Suprapubic skin (tissue), 4 donors: Measurements from ENCODE around the gene NRTN. TPM values are rescaled to one million over a fixed set of nuclear protein-coding genes. Genes with fewer than 3 reads are reported as not detected.
A peak's percentile ranks its signal among the peaks of the same experiment; 100 is the strongest.

Experiments used
- DNase-seq, 2 donors: peaks; one replicate each; pipeline ENCODE4 v3.0.0-alpha.2; 2019; ENCODE audit warnings: low spot score in 2 of 2
- H3K27ac ChIP-seq: fragments of 200-600 bp; sonication (generic); one replicate; pipeline ENCODE4 v1.5.1; 2019
- H3K27me3 ChIP-seq: fragments of 200-600 bp; sonication (generic); one replicate; pipeline ENCODE4 v1.5.1; 2019
- H3K36me3 ChIP-seq: fragments of 200-600 bp; sonication (generic); one replicate; pipeline ENCODE4 v1.5.1; 2019
- H3K4me1 ChIP-seq: fragments of 200-600 bp; sonication (generic); one replicate; pipeline ENCODE4 v1.5.1; 2019
- H3K4me3 ChIP-seq: fragments of 200-600 bp; sonication (generic); one replicate; pipeline ENCODE4 v1.5.1; 2019; ENCODE audit warnings: mild to moderate bottlenecking
- H3K9me3 ChIP-seq: fragments of 200-600 bp; sonication (generic); one replicate; pipeline ENCODE4 v1.5.1; 2019
- CTCF ChIP-seq, 2 donors: fragments of 200-600 bp in 1 of 2; fragments of 450-650 bp in 1 of 2; sonication (generic) in 1 of 2; IDR thresholded peaks; one replicate each; pipeline ENCODE4 v1.5.1; 2016 to 2019; ENCODE audit warnings: antibody characterized with exemption in 2 of 2, mild to moderate bottlenecking in 1 of 2, moderate library complexity in 1 of 2
- EP300 ChIP-seq: sonication (generic); formaldehyde crosslinking; IDR thresholded peaks from one replicate; pipeline ENCODE4 v1.6.1; 2017; ENCODE audit warnings: antibody characterized with exemption
- POLR2A ChIP-seq, 2 donors: fragments of 450-650 bp; IDR thresholded peaks; one replicate each; pipeline ENCODE4 v1.6.1; 2017; ENCODE audit warnings: antibody characterized with exemption in 2 of 2, mild to moderate bottlenecking in 2 of 2, moderate library complexity in 2 of 2
- POLR2AphosphoS5 ChIP-seq, 3 donors: sonication (generic); formaldehyde crosslinking; IDR thresholded peaks; one replicate each; pipeline ENCODE4 v1.6.1; 2017; ENCODE audit warnings: antibody characterized with exemption in 3 of 3
- WGBS: methylation state at CpG from one replicate; pipeline ENCODE4 v1.1.5; 2018; 5-methylcytosine and 5-hydroxymethylcytosine counted together
- total RNA-seq, 4 donors: library from RNA; depleted of rRNA; stranded (reverse); fragments of >200 nt; gene quantifications; one replicate each; pipeline ENCODE4 v1.1.0, GENCODE V29; 2016

NRTN gene
- total RNA-seq, 4 donors from 2014 or later, result 3.7 to 9.1 (median 6.6) TPM

GRCh38 chr19:5824751-5825150, 19.9 kb downstream of the NRTN start:
- Histone ChIP-seq H3K27ac (no peak overlapping the region), H3K36me3 (no peaks in the 10 kb centered on the region), H3K9me3 (no peaks in the 10 kb centered on the region), H3K4me1 (peaks cover 34% of the 10 kb centered on the region), H3K27me3 (peaks cover 5% of the 10 kb centered on the region), H3K4me3 (no peak overlapping the region)
- no peak for DNase-seq
- TF ChIP-seq POLR2AphosphoS5 (IDR thresholded peaks at IDR 0.05) (no peak), POLR2A (IDR thresholded peaks at IDR 0.05) (no peak), CTCF (IDR thresholded peaks at IDR 0.05) (no peak), EP300 (no peak)
- 77% methylated on average over 10 of the region's 10 CpGs for WGBS

- H3K4me3 ChIP-seq, result no peak overlapping the region
- TF ChIP-seq POLR2A (IDR thresholded peaks at IDR 0.05), result no peak
- no peak for TF ChIP-seq EP300
- TF ChIP-seq CTCF (IDR thresholded peaks at IDR 0.05), result no peak
- no peak for TF ChIP-seq POLR2AphosphoS5 (IDR thresholded peaks at IDR 0.05)
- no peaks in the 10 kb centered on the region for H3K9me3 ChIP-seq
- no peaks in the 10 kb centered on the region for H3K36me3 ChIP-seq
- H3K27me3 ChIP-seq, result peaks cover 5% of the 10 kb centered on the region
- peaks cover 35% of the 10 kb centered on the region for H3K4me1 ChIP-seq
- no peak for DNase-seq
- peak overlapping the region; percentile 30 for H3K27ac ChIP-seq
- 48% methylated on average over 8 of the region's 21 CpGs for WGBS
Observed at GRCh38 chr19:5825178-5825577, 20.3 kb downstream of the NRTN start.

GRCh38 chr19:5826531-5827341, 21.9 kb downstream of the NRTN start:
- 19% methylated on average over 17 of the region's 24 CpGs for WGBS
- H3K36me3 ChIP-seq, result no peaks in the 10 kb centered on the region
- TF ChIP-seq CTCF (IDR thresholded peaks at IDR 0.05) (peak in 1 of 2 donors; percentile 20), EP300 (no peak)
- H3K4me1 ChIP-seq, result peaks cover 35% of the 10 kb centered on the region
- peaks cover 5% of the 10 kb centered on the region for H3K27me3 ChIP-seq
- DNase-seq, result peak in 1 of 2 donors; percentile 80
- H3K27ac ChIP-seq, result no peak overlapping the region
- H3K9me3 ChIP-seq, result no peaks in the 10 kb centered on the region
- peak overlapping the region; percentile 54 for H3K4me3 ChIP-seq

GRCh38 chr19:5827342-5827890, 22.5 kb downstream of the NRTN start:
- peak overlapping the region; percentile 81 for H3K27ac ChIP-seq
- no peak for TF ChIP-seq POLR2A (IDR thresholded peaks at IDR 0.05)
- TF ChIP-seq EP300, result no peak
- TF ChIP-seq POLR2AphosphoS5 (IDR thresholded peaks at IDR 0.05), result no peak
- TF ChIP-seq CTCF (IDR thresholded peaks at IDR 0.05), result no peak
- WGBS, result 43% methylated on average over 12 of the region's 37 CpGs

GRCh38 chr19:5827891-5828660, 23.2 kb downstream of the NRTN start:
- peaks cover 35% of the 10 kb centered on the region for H3K4me1 ChIP-seq
- H3K9me3 ChIP-seq, result no peaks in the 10 kb centered on the region
- peak overlapping the region; percentile 81 for H3K27ac ChIP-seq
- H3K27me3 ChIP-seq, result peaks cover 5% of the 10 kb centered on the region
- H3K4me3 ChIP-seq, result peak overlapping the region; percentile 54
- WGBS, result 10% methylated on average over 21 of the region's 91 CpGs
- no peaks in the 10 kb centered on the region for H3K36me3 ChIP-seq
- TF ChIP-seq EP300, result no peak
- TF ChIP-seq POLR2A (IDR thresholded peaks at IDR 0.05), result peak; percentile 49 to 79
- peak in 1 of 3 donors; percentile 17 for TF ChIP-seq POLR2AphosphoS5 (IDR thresholded peaks at IDR 0.05)
- TF ChIP-seq CTCF (IDR thresholded peaks at IDR 0.05), result no peak
- peak; percentile 91 to 93 for DNase-seq

More at GRCh38 chr19:5827342-5827890, 22.5 kb downstream of the NRTN start:
- peaks cover 5% of the 10 kb centered on the region for H3K27me3 ChIP-seq
- DNase-seq, result no peak
- peak overlapping the region; percentile 54 for H3K4me3 ChIP-seq
- no peaks in the 10 kb centered on the region for H3K9me3 ChIP-seq
- peaks cover 35% of the 10 kb centered on the region for H3K4me1 ChIP-seq
- no peaks in the 10 kb centered on the region for H3K36me3 ChIP-seq
